DMS 273 (cell line): Measurements from ENCODE around the gene KATNAL2.
A peak's percentile ranks its signal among the peaks of the same experiment; 100 is the strongest.
"Not testable (repeated sequence)": the region's sequence is repeated elsewhere in the genome, so short reads cannot be mapped to it uniquely, and the experiment has no call there.

Experiments used
- DNase-seq: peaks from one replicate; lab custom pipeline; 2025; ENCODE audit not compliant: unreplicated experiment; lab: John Stamatoyannopoulos, UW

Gene KATNAL2

DNA sequence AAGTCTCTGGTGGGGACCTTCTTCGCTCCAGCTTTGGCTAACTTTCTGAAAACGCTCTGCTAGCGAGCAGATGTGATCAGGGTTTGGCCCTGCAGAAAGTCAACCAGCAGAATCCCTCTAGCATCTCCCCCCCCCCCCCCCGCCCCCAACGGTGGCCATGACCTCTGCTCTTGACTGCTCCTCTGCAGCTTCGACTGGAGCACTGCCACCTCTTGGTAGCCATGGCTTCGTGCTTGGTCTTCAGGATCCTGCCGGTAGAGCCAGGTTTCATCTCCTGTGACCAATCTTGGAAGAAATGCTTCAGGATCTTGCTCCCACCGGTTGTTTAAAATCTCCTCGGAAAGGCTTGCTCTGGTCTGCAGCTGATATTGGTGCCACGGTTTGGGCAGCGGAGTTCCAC is 113.5 kb downstream of the KATNAL2 start:
- not testable (repeated sequence) for DNase-seq

DNA sequence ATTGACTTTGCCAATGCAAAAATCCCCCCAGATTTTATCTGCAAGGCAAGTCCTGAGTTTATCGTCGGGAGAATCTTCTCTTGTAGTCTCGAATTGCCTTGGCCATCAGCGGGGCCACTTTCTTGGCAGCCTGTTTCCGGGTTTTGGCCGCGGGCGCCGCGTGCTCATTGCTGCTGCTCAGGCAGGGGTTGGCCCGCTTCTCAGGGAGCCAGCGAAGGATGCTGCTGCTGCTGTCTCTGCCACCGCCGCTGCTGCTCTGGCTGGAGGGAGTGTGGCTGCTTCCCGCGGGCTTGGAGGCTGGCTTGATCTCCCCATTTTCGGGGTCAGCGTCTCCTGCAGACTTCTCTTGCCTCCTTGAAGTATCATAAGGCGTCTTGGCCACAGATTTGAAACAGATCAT is 115.5 kb downstream of the KATNAL2 start:
- DNase-seq, result no peak

DNA sequence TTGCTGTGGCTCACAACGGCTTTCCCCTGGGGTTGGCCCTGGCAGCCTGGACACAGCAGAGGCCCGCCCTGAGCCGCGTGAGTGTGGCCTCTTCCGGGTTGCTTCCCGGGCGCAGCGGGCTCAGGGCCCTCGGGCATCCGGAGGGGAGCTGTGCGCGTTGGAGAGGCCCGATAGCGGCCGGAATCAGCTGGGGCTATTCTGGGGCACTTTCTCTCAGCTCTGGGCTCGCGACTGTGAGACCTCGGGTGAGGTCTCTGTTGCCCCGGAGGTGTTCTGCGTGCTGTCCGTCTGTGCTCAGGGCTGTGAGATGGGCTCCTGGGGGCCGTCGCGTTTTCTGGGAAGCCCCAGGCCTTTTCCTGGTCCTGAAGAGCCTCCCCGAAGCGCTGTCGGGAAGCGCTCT is 117.2 kb downstream of the KATNAL2 start:
- not testable (repeated sequence) for DNase-seq

DNA sequence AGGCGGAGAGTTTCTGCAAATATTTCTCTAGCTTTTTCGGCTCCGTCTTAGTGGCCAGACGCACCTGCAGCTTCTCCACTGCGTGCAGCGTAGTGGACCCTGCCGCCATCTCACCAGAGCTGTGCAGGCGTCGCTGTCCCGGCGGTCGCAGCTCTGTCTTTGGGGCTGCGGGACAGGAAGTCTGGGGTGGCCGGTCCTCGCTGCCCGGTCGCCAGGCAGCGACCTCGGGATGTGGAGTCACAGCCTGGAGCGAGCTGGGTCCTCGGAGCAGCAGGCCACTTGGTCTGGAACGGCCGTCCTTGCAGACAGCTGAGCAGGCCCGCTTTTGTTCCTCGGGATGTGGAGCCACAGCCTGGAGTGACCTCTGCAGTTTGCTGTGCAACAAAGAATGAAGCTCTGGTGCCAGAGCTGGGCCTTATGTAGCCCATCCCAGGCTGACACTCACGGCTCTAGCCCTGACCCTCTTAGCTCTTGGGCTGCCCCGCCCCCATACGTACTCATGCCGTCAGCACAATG is 117.8 kb downstream of the KATNAL2 start, which contains the start of gene ELOA2:
Gene ELOA2, minus strand, starts transcription at position 466 of the 516 bp plus-strand sequence. Its CDS starts 357 bp downstream, at position 109.
- DNase-seq, result no peak

DNA sequence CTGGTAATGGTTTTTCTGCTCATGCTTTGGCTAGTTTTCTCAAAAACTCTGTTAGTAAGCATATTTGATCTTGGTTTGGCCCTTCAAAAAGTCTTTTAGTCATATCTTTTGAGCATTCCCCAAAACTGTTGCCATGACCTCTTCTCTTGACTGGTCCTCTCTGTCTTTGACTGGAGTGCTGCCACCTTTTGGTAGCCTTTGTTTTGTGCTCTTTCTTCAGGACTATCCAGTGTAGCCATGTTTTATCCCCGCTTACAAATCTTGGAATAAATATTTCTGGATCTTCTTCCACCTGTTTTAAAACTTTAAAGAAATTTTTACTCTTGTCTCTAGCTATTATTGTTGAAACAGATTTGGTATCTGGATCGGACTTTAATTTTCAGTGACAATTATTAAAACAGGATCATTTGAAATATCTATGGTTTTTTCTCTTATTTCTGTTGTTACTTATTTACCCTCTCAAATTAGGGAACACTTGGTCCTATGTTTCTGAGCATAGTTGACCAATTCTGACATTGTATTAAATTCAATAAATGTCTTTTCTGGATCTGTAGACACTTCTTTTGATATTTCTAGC is 119.0 kb downstream of the KATNAL2 start:
- DNase-seq, result peak; percentile 65

DNA sequence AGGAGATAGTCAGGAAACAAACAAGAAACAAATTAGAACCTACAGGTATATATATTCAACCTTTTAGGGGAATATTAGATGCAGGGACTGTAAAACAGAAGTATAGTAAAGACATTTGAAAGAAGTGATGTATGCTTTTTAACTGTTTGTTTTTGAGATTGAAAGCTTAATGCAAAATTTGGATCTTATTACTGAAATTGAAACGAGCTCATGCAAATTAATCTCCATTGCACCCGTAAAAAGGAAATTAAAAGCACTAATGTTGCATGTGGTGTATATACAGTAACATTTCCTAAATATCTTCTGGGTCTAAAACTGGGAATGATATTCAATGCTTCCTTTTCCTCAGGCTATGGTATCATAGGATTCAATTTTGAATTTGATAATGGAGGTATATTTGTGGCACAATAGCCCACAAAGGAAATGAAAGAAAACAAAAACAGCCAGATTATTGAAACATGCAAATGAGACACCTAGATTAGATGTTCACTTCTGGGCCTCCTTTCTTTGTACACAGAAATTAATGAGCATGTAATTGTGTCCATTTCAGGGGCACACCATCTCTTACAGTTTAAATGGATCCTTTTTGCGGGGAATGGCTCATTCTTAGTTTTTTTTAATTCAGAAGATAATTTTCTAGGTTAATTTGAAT is 119.7 kb downstream of the KATNAL2 start:
- DNase-seq, result no peak

DNA sequence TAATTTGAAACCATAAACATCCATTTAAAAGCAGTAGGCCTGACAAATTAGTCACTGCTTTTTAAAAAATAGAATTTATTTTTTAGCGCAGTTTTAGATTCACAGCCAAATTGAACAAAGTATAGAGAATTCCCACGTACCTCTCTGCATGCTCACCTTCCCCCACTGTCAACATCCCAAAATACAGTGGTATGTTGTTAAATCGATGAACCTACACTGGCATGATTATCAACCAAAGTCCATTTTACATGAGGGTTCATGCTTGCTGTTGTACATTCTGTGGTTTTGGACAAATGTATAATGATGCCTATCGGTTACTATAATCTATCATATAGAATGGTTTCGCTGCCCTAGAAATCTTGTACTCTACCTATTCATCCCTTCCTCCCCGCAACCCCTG is 123.6 kb downstream of the KATNAL2 start:
- DNase-seq, result no peak

DNA sequence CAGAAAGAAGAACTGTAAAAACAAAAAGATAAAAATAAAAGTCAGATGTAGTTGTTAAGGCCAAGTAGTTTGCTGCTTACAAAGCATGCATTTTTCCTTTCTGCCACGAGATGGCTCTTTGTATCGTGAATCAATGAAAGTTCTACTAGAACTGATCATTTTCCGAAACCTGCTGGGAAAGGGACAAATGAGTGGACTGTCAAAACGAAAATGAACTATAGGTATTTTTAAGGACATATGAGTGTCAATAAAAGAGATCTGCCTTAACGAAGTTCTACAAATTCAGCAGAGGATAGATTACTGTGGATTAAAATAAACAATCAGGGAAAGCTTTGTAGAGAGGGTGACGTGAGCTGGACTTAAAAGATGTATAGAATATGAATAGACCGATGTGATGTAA is 133.1 kb downstream of the KATNAL2 start:
- peak; percentile 54 for DNase-seq

DNA sequence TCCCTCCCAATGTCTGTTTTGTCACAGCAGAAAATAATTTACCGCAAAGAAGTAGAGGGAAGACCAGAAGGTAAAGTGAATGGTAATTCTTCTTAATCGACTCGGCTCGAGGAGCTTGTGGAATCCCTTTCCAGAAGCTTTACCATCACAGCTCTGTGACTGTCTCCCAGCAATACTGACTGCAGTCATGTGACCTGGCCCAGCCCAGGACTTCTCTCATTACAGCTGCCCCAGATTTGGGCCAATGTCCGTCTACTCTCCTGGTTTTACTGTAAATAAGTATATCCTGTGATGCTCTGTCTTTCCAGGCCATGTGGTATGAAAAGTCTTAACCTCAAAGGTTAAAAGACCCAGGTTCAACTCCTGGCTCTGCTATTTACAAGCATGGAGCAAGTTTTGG is 137.0 kb downstream of the KATNAL2 start:
- DNase-seq, result no peak

DNA sequence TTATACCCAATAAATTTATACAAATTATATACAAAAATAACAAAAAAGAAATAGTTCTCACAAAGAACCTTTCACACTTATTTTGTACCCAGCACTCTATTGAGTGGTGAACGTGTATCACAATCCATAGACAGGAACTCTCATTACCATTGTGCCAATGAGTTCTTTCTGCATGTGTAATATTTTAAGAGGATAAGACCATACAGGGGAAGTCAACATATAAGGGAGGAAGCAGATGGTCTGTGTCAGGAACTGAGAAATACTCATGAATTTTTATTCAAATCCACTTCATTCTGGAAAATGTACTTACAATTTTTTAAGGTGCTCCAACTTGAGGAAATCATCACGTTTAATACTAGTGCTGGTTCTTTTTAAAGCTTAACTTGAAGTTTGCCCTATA is 145.1 kb downstream of the KATNAL2 start:
- DNase-seq, result no peak

DNA sequence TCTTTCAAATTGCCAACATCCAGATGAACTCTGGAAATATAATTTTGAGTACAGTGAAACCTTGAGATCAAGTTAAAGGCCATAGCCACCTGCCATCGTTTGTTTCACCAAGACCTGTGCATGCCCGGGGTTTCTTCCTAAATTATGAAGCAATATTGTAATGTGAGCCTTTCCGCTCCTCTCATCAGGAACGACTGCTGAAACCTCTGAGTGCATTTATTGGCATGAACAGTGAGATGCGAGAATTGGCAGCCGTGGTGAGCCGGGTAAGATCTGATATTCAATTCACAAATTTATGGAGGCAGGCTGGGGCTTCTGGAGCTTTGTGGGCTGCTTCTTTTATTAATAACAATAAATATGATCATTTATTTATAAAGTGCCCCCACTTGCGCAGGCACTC is 145.7 kb downstream of the KATNAL2 start:
- no peak for DNase-seq

DNA sequence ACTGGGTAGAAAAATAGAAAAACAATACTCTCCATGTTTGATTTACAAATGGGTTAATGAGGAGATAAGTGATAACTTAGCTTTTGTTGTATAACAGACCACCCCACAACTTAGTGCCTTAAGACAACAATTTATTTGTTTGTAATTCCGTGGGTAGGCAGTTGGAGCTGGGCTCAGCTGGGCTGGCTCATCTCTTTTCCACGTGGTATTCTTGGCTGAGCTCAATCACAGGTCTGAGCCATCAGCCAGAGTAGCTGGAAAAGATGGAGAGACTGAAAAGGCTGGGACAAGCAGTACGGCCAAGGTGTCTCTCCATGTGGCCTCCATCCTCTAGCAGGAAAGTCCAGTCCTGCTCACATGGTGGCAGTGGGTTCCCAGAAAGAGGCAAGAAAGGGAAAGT is 150.2 kb downstream of the KATNAL2 start:
- DNase-seq, result no peak

DNA sequence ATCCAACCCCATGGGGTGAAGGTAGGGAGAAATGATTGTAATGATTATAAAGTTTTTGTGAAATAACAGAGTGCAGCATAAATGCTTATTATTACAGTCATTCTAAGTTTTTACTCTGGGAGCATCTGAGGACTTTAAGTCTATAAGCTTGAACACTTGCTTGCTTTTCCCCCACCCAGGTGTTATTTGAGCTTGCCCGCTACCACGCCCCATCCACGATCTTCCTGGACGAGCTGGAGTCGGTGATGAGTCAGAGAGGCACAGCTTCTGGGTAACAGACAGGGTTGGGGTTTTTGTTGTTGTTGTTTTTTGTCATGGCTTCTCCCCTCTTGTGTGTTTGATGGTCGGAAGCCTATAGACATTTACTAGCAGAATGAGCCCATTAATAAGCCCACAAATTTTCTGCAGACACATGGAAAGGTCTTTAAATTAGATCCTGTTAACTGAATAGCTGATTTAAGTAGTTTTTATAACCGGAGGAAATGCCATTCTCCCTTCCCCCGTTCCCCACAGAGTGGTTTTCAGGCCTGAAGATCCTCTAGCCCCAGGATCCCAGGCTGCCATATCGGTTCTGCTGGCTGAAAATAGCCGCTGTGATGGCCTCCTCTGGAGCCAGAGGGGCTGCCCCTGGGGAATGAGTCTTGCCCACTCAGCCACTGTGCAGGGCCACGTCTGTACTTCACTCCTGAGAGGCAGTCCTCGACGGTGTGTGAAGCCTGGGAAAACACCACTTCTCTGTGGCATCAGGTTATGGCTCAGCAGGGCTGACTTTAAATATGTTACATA is 157.9 kb downstream of the KATNAL2 start:
- DNase-seq, result no peak

DNA sequence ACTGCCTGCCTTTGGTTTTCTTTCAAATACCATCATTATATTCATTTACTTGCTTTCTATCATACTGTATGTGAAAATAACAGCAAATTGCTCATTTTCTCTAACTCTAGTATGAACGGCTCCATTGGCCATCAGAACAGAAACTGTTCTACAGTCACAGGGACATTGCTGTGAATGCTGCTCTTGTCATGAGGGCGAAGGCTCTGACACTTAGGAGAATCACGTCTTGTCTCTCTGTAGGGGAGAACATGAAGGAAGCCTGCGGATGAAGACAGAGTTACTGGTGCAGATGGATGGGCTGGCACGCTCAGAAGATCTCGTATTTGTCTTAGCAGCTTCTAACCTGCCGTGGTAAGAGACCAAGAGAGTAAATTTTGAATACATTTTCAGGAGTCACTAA is 159.7 kb downstream of the KATNAL2 start:
- DNase-seq, result no peak

DNA sequence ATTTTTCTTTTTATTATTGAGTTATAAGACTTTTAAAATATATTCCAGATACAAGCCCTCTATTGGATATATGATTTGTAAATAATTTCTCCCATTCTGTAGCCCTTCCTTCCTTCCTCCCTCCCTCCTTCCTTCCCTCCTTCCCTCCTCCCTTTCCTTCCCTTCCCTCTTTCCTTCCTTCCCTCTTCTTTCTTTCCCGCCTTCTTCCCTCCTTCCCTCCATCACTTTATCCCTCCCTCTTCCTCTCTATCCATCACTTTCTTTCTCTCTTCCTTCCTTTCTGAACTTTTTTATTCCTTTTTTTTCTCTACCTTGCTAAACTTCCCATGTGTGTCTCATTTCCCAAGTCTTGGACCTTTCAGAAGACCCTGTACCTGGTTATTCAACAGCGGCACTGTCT is 163.5 kb downstream of the KATNAL2 start:
- DNase-seq, result no peak

DNA sequence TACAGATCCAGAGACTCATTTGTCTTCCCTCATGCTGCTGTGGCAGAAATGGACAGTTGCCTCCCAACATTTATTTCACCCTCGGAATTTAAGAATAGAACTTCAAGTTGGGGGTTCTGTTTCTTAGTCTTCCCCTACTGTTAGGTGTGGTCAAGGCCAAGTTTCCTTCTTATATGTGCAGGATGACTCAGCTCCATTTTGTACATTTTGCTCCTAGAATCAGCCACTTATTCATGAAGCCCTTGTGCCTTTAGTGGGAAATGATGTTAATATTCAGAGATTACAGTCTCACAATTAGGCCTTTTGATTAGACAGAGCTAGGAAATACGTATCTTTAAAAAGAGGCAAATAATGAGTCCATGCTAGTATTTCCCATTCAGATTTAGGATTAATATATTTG is 164.2 kb downstream of the KATNAL2 start:
- DNase-seq, result no peak

DNA sequence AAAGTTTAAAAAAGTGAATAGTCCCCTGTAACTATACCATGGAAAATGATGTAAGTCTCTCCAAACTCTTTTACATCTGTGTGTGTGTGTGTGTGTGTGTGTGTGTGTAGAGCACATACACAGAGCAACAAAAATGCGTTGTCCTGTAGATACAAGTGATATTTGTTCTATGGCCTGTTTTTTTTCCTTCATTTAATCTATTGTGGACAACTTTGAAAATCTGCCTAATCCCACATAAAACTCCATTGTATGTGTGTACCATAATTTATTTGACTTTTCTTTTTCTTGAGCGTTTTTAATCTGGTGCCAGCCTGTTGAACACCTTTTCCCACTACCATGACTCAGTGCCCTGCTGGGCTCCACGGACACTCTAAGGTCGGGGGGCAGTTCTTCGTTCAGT is 170.3 kb downstream of the KATNAL2 start:
- no peak for DNase-seq

DNA sequence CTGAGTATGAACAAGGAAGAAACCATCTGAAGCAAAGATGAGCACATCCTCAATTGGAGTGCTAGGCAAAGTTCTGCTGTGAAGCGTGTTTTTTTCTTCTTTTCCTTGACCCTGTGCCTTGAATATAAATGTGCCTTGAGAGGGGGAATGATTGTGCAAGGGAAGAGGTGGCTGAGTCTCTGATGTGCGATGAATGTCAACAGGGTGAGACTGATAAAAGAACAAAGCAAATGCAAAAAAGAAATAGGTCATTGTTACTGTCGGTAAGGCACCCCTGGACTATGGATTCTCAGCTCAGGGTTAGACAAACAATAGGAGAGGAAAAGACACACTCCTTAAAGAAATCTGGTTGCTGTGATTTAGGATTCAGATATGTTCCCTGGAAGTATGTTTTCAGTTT is 178.4 kb downstream of the KATNAL2 start:
- no peak for DNase-seq

DNA sequence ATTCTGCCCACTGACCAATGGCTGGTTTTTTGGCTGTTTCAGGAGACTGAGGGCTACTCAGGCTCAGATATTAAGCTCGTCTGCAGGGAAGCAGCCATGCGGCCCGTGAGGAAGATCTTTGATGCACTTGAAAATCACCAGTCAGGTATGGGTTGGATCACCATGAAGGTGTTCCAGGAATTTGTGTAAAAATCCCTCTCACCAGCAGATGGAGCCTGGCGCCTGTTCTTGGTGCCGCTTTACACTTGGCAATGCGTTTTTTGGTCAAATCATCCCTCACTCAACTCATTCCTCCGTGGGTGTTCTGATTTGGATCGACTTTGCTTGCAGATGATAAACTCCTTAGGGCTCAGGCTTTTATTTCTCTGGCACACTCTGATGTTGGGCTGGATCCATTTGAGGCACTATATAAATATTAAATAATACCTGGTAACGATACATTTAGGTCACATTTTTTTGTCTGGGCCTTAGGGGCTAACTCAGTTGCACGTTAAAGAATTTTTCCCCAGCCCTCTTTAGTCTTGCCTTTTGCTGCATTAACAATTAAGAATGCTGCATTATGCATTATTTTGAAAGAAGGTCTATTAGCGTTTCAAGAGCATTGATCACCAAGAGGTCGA is 182.9 kb downstream of the KATNAL2 start:
- peak; percentile 79 for DNase-seq

DNA sequence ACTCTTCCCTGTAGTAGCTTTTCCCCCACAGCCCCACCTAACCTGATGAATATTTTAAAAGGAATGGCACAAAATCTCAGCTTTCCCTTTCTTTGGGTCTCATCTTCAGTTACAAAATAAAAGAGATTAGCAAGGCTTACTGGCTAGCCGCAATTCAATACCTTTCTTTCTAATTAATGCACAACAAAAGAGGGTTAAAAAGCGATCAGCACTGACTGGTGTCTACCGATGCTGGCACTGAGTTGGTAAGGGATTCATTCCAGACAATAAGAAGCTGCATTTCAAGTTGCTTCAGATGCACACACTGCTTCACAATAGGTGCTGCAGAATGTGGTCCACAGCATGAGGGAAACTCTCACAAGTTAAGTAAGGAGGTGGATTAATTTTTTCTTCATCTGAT is 191.0 kb downstream of the KATNAL2 start:
- no peak for DNase-seq

DNA sequence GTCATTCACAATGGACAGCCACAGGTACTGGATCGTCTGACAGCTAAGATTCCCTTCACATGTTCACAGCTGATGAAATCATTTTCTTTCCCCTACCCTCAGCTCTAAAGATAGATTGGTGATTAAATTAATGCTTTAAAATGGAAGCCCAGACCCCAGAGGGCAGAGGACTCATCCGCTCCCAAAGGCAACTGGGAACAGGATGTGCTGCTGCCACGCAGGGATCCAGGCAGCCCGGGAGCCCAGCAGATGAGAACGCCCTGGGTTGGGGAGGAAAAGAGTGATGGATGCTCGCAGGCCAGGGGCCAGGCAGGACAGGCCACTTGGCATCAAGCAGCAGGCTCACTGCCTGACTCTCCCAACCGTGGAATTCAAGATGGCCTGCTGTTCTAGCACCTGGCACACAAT is 191.6 kb downstream of the KATNAL2 start:
- no peak for DNase-seq

DNA sequence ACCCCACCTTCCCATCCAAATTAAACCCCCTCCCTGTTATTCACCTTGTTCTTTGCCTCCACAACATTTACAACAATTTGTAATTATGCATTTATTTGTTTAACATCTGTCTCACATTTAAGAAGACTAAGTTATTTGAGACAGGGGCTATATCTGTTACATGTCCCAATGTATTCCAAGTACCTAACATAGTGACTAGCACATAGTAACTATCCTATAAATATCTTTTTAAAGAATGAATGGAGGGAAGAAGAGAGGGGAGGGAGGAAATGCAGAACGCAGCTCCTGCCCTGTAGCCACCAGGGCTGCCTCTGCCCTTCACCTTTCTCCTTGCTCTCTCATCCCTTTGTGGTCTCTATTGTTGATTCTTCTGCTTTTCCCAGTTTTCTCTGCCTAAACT is 192.3 kb downstream of the KATNAL2 start:
- DNase-seq, result no peak
